Keratinocyte (primary cell): ENCODE data around the gene NPHP3. TPM values are rescaled to one million over a fixed set of nuclear protein-coding genes. Genes with fewer than 3 reads are reported as not detected.

Experiments
- DNase-seq: peaks from one replicate; pipeline ENCODE4 v3.0.0-alpha.2; 2011; ENCODE audit warnings: low read depth, missing footprints, low spot score
- FAIRE-seq: peaks from 2 replicates; lab custom pipeline; 2011; peaks lifted over from hg19 to GRCh38; lab: Jason Lieb, UNC
- H2AFZ ChIP-seq: 2 replicates; pipeline ENCODE4 v1.6.0; 2012; ENCODE audit warnings: low read length, control low read depth, inconsistent platforms; ENCODE audit not compliant: control insufficient read depth
- H3K27ac ChIP-seq: 2 replicates; pipeline ENCODE4 v1.5.1; 2011; ENCODE audit warnings: low read length; ENCODE audit not compliant: control insufficient read depth, insufficient read depth
- H3K27me3 ChIP-seq: 3 replicates; pipeline ENCODE4 v1.6.0; 2011; ENCODE audit warnings: low read length; ENCODE audit not compliant: control insufficient read depth, insufficient read depth; ENCODE audit errors: extremely low read depth
- H3K36me3 ChIP-seq, 2 experiments: 2 replicates in 1 of 2; 3 replicates in 1 of 2; pipeline ENCODE4 v1.5.1; 2011; ENCODE audit warnings: low read length in 2 of 2, mild to moderate bottlenecking in 1 of 2; ENCODE audit not compliant: control insufficient read depth in 2 of 2, insufficient read depth in 2 of 2; ENCODE audit errors: extremely low read depth in 1 of 2
- H3K4me1 ChIP-seq: 3 replicates; pipeline ENCODE4 v1.5.1; 2011; ENCODE audit warnings: low read length; ENCODE audit not compliant: control insufficient read depth, insufficient read depth; ENCODE audit errors: extremely low read depth
- H3K4me2 ChIP-seq: 3 replicates; pipeline ENCODE4 v1.6.0; 2011; ENCODE audit warnings: low read depth, low read length; ENCODE audit not compliant: control insufficient read depth, insufficient read depth; ENCODE audit errors: extremely low read depth
- H3K4me3 ChIP-seq, 3 experiments: fragments of 200-600 bp in 1 of 3; sonication (generic) in 1 of 3; 2 replicates in 2 of 3; 3 replicates in 1 of 3; pipeline ENCODE4 v1.5.1; 2011 to 2016; ENCODE audit warnings: low read length in 3 of 3, mild to moderate bottlenecking in 3 of 3, control low read depth in 2 of 3, inconsistent platforms in 1 of 3, low read depth in 1 of 3, mixed read lengths in 1 of 3, mixed run types in 1 of 3, moderate library complexity in 1 of 3; ENCODE audit not compliant: control insufficient read depth in 2 of 3, insufficient read depth in 2 of 3; ENCODE audit errors: extremely low read depth in 1 of 3
- H3K79me2 ChIP-seq: 2 replicates; pipeline ENCODE4 v1.6.0; 2012; ENCODE audit warnings: low read length; ENCODE audit not compliant: control insufficient read depth, insufficient read depth
- H3K9ac ChIP-seq: 3 replicates; pipeline ENCODE4 v1.6.0; 2011; ENCODE audit warnings: low read length; ENCODE audit not compliant: control insufficient read depth, insufficient read depth; ENCODE audit errors: extremely low read depth
- H3K9me1 ChIP-seq: 3 replicates; pipeline ENCODE4 v1.6.0; 2011; ENCODE audit warnings: low read length; ENCODE audit not compliant: control insufficient read depth, insufficient read depth; ENCODE audit errors: extremely low read depth
- H3K9me3 ChIP-seq: 2 replicates; pipeline ENCODE4 v1.5.1; 2012; ENCODE audit warnings: low read depth, low read length; ENCODE audit not compliant: control insufficient read depth
- H4K20me1 ChIP-seq: 3 replicates; pipeline ENCODE4 v1.6.0; 2011; ENCODE audit warnings: low read length; ENCODE audit not compliant: control insufficient read depth, insufficient read depth; ENCODE audit errors: extremely low read depth
- CTCF ChIP-seq, 3 experiments: IDR thresholded peaks in 1 of 3; conservative IDR thresholded peaks in 1 of 3; optimal IDR thresholded peaks in 1 of 3; 2 replicates in 2 of 3; 3 replicates in 1 of 3; pipeline versions ENCODE3 to v1.5.1; 2011; ENCODE audit warnings: low read length in 3 of 3, mild to moderate bottlenecking in 3 of 3, moderate library complexity in 2 of 3, control low read depth in 1 of 3, inconsistent platforms in 1 of 3; ENCODE audit not compliant: insufficient read depth in 2 of 3; ENCODE audit errors: extremely low read depth in 1 of 3
- EZH2 ChIP-seq: IDR thresholded peaks from one replicate; pipeline ENCODE4 v1.6.1; 2012; ENCODE audit warnings: inconsistent platforms, mild to moderate bottlenecking, low read length, moderate library complexity
- dilution Hi-C: fragments of 300-500 bp; cut with MboI; formaldehyde crosslinking; loops from one replicate; pipeline ENCODE4 v1.7.0; 2020; ENCODE audit warnings: low sequenced_read_pairs; ENCODE audit not compliant: extremely low pct_ligation_motif_present
- polyA plus RNA-seq, 5 experiments: library from polyadenylated mRNA; depleted of rRNA in 3 of 5; stranded (reverse) in 3 of 5; stranded (forward) in 1 of 5; unstranded in 1 of 5; fragments of >200 nt; gene quantifications; 1 replicate in 1 of 5; 2 replicates in 3 of 5; 3 replicates in 1 of 5; pipeline versions ENCODE4 v1.2.1 to v1.2.3, GENCODE V29; 2011 to 2012; ENCODE audit warnings: missing spikeins in 2 of 5, low read depth in 1 of 5, low replicate concordance in 1 of 5

Gene NPHP3
- polyA plus RNA-seq, 1 donor (not counting 4 experiments of a cell fraction or from before 2014, with no cell fraction given), result 22.4 TPM

GRCh38 chr3:132682201-132682600 lies 40.0 kb downstream of the NPHP3 start:
- Histone ChIP-seq H3K4me3 (no peak overlapping the region), H3K4me2 (no peak overlapping the region), H3K9me3 (no peaks in the 10 kb centered on the region), H3K27ac (no peak overlapping the region), H3K27me3 (no peaks in the 10 kb centered on the region), H3K36me3 (peaks cover 4 to 13% of the 10 kb centered on the region in 2 experiments), H3K4me1 (no peaks in the 10 kb centered on the region), H3K79me2 (no peaks in the 10 kb centered on the region), H4K20me1 (no peaks in the 10 kb centered on the region), H3K9ac (no peak overlapping the region), H2AFZ (no peak overlapping the region), H3K9me1 (no peaks in the 10 kb centered on the region)
- no peak for TF ChIP-seq CTCF (optimal IDR thresholded peaks at IDR 0.05 in 1 of 3, IDR thresholded peaks at IDR 0.05 in 1 of 3, conservative IDR thresholded peaks at IDR 0.05 in 1 of 3; ENCODE audit: extremely low read depth in 1 of 3, insufficient read depth in 2 of 3, low read length in 3 of 3)
- no peak for TF ChIP-seq EZH2
- FAIRE-seq, result no peak
- DNase-seq, result no peak
- dilution Hi-C loops, result no loop called here

GRCh38 chr3:132681421-132681820 lies 40.8 kb downstream of the NPHP3 start:
- no peak overlapping the region for H2AFZ ChIP-seq
- FAIRE-seq (no peak), DNase-seq (no peak)
- no peaks in the 10 kb centered on the region for H3K27me3 ChIP-seq
- dilution Hi-C loops, result no loop called here
- H3K4me3 ChIP-seq, result no peak overlapping the region
- TF ChIP-seq EZH2 (no peak), CTCF (optimal IDR thresholded peaks at IDR 0.05 in 1 of 3, IDR thresholded peaks at IDR 0.05 in 1 of 3, conservative IDR thresholded peaks at IDR 0.05 in 1 of 3; ENCODE audit: extremely low read depth in 1 of 3, insufficient read depth in 2 of 3, low read length in 3 of 3) (no peak)
- H3K79me2 ChIP-seq, result no peaks in the 10 kb centered on the region
- peaks cover 4 to 13% of the 10 kb centered on the region in 2 experiments for H3K36me3 ChIP-seq
- H3K4me1 ChIP-seq, result no peaks in the 10 kb centered on the region
- H3K27ac ChIP-seq, result no peak overlapping the region
- H3K9me3 ChIP-seq, result no peaks in the 10 kb centered on the region
- no peaks in the 10 kb centered on the region for H4K20me1 ChIP-seq
- no peaks in the 10 kb centered on the region for H3K9me1 ChIP-seq
- H3K4me2 ChIP-seq, result no peak overlapping the region
- no peak overlapping the region for H3K9ac ChIP-seq
